Lung (tissue), 12 donors: ENCODE results near the gene ALS2CL. TPM values are rescaled to one million over a fixed set of nuclear protein-coding genes. Genes with fewer than 3 reads are reported as not detected.

Experiments used
- ATAC-seq: fragments of 200-7000 bp; cut with Tn5 transposase; one replicate; pipeline ENCODE4 v1.9.1; 2020; ENCODE audit warnings: moderate number of reproducible peaks; ENCODE audit not compliant: insufficient read depth, low FRiP score
- DNase-seq, 3 donors: peaks; one replicate each; pipeline ENCODE4 v3.0.0-alpha.2; 2013 to 2017
- H3K27ac ChIP-seq, 2 donors: one replicate each; pipeline ENCODE4 v1.5.1; 2013; ENCODE audit warnings: mild to moderate bottlenecking in 2 of 2, moderate library complexity in 2 of 2, control low read depth in 1 of 2, inconsistent platforms in 1 of 2, low read depth in 1 of 2, low read length in 1 of 2
- H3K27me3 ChIP-seq, 3 donors: one replicate each; pipeline ENCODE4 v1.5.1; 2013; ENCODE audit warnings: low read length in 2 of 3; ENCODE audit not compliant: control insufficient read depth in 3 of 3, insufficient read depth in 3 of 3
- H3K36me3 ChIP-seq, 4 donors: one replicate each; pipeline ENCODE4 v1.5.1; 2013; ENCODE audit warnings: low read length in 4 of 4, mild to moderate bottlenecking in 1 of 4, moderate library complexity in 1 of 4; ENCODE audit not compliant: control insufficient read depth in 4 of 4, insufficient read depth in 4 of 4
- H3K4me1 ChIP-seq, 5 donors: one replicate each; pipeline ENCODE4 v1.5.1; 2013; ENCODE audit warnings: low read length in 5 of 5, mild to moderate bottlenecking in 2 of 5, moderate library complexity in 1 of 5; ENCODE audit not compliant: control insufficient read depth in 5 of 5, insufficient read depth in 5 of 5
- H3K4me3 ChIP-seq: one replicate; pipeline ENCODE4 v1.5.1; 2013; ENCODE audit warnings: mild to moderate bottlenecking, control low read depth, moderate library complexity
- H3K9ac ChIP-seq, 2 donors: one replicate each; pipeline ENCODE4 v1.5.1; 2013; ENCODE audit warnings: low read length in 2 of 2, control low read depth in 1 of 2; ENCODE audit not compliant: insufficient read depth in 1 of 2
- H3K9me3 ChIP-seq, 4 donors: one replicate each; pipeline ENCODE4 v1.5.1; 2013; ENCODE audit warnings: low read length in 3 of 4, mild to moderate bottlenecking in 1 of 4, moderate library complexity in 1 of 4; ENCODE audit not compliant: control insufficient read depth in 4 of 4, insufficient read depth in 3 of 4
- CTCF ChIP-seq: IDR thresholded peaks from 2 replicates; pipeline ENCODE4 v1.5.1; 2012; ENCODE audit warnings: mild to moderate bottlenecking; ENCODE audit errors: control extremely low read depth, extremely low read depth
- WGBS, 2 donors: extraction: QIAGEN DNeasy Blood & Tissue Kit; methylation state at CpG; one replicate each; pipeline ENCODE4 v1.1.7; 2013; 5-methylcytosine and 5-hydroxymethylcytosine counted together
- polyA plus RNA-seq, 2 donors: library from polyadenylated mRNA; stranded (reverse); fragments of 200-250 nt; gene quantifications; one replicate each; pipeline ENCODE4 v1.2.1, GENCODE V29; 2013
- total RNA-seq, 2 donors: library from RNA; depleted of rRNA in 1 of 2; stranded (reverse); fragments of >200 nt in 1 of 2; gene quantifications; one replicate each; pipeline ENCODE4 v1.2.1, GENCODE V29; 2014 to 2021
- donor health status: control.
- donor health status: control.
- donor health status: Bipolar disorder and iron deficiency.
- donor health status: healthy.
- donor health status: DM: yes; HTN: yes; CAD: no.

The ALS2CL gene
- total and polyA plus RNA-seq, 4 donors = 23.6 to 58.5 (median 48.9) TPM

DNA sequence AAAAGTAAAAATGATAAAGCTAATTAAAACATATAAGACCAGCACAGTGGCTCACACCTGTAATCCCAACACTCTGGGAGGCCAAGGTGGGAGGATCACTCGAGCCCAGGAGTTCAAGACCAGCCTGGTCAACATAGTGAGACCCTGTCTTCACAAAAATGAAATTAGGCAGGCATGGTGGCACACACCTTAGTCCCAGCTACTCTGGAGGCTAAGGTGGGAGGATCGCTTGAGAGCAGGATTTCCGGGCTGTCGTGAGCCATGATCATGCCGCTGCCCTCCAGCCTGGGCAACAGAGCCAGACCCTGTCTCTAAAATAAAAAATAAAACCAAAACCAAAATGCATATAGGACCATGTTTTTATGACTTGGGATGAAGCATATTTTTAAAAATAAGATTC is 29.0 kb upstream of the ALS2CL start:
- no peak for DNase-seq
- Histone ChIP-seq H3K9ac (no peak overlapping the region), H3K27ac (no peak overlapping the region), H3K4me1 (no peaks in the 10 kb centered on the region), H3K27me3 (no peaks in the 10 kb centered on the region), H3K9me3 (no peaks in the 10 kb centered on the region), H3K36me3 (no peaks in the 10 kb centered on the region), H3K4me3 (no peak overlapping the region)
- no peak for TF ChIP-seq CTCF
- 92 to 96% methylated on average over 5 of the region's 5 CpGs for WGBS, 2 donors
- no peak for ATAC-seq

GRCh38 chr3:46721009-46721408 is 27.5 kb upstream of the ALS2CL start:
- no peak for DNase-seq

DNA sequence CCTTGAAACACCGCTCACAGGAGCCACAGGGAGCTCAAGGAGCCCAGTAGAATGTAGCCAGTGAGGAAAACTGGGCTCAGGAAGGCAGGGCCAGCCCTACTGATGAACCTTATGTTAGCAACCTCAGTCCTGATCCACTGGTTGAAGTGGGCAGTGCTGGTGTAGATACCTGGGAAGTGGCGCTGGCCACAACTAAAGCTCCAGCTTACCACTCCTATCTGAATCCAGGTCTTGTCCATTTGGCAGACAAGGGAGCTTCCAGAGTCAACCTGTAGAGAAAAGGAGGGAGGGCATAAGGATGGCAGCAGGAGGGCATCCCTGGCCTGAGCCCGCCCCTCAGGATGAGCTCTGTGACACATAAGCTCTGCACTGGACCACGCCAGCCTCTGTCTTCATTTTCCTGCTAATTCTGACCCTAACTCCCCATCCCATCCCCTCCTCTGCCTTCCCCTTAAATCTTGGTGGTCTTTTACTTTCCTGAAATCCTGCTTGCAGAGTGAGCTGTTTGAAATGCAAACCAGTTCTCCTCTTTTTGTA is 26.3 kb upstream of the ALS2CL start:
- TF ChIP-seq CTCF = no peak
- Histone ChIP-seq H3K9me3 (no peaks in the 10 kb centered on the region), H3K27ac (no peak overlapping the region), H3K27me3 (no peaks in the 10 kb centered on the region), H3K4me3 (no peak overlapping the region), H3K4me1 (no peaks in the 10 kb centered on the region), H3K9ac (no peak overlapping the region), H3K36me3 (no peaks in the 10 kb centered on the region)
- no peak for DNase-seq
- no peak for ATAC-seq
- WGBS, 2 donors = 95 to 96% methylated on average over 4 of the region's 4 CpGs

More at GRCh38 chr3:46721009-46721408, 27.5 kb upstream of the ALS2CL start:
- no peak overlapping the region for H3K4me3 ChIP-seq
- no peaks in the 10 kb centered on the region for H3K9me3 ChIP-seq
- 98 to 100% methylated on average over 2 of the region's 2 CpGs for WGBS, 2 donors
- no peak overlapping the region for H3K9ac ChIP-seq
- TF ChIP-seq CTCF = no peak
- no peak for ATAC-seq
- no peaks in the 10 kb centered on the region for H3K36me3 ChIP-seq
- no peaks in the 10 kb centered on the region for H3K27me3 ChIP-seq
- H3K27ac ChIP-seq = no peak overlapping the region
- no peaks in the 10 kb centered on the region for H3K4me1 ChIP-seq

- WGBS, 2 donors = 86 to 94% methylated on average over 2 of the region's 2 CpGs
- Histone ChIP-seq H3K4me3 (no peak overlapping the region), H3K4me1 (no peaks in the 10 kb centered on the region), H3K9ac (no peak overlapping the region), H3K27me3 (no peaks in the 10 kb centered on the region), H3K27ac (no peak overlapping the region), H3K36me3 (no peaks in the 10 kb centered on the region), H3K9me3 (no peaks in the 10 kb centered on the region)
- TF ChIP-seq CTCF = no peak
- DNase-seq = no peak
- no peak for ATAC-seq
These were observed 25.6 kb upstream of the ALS2CL start for GRCh38 chr3:46719044-46719565.
